MCF 10A (cell line): ENCODE measurements around the gene TNNT2. TPM values are rescaled to one million over a fixed set of nuclear protein-coding genes. Genes with fewer than 3 reads are reported as not detected.

Experiments used
- BruUV-seq: library from RNA; stranded (reverse); fragments of 400-500 nt; replicated peaks from 2 replicates; lab custom pipeline; 2021; lab: Mats Ljungman, UMichigan
- CTCF ChIA-PET: fragments of 300-600 bp; sonication (Branson Sonifier 250); formaldehyde crosslinking; extraction: SDS; loops from one replicate; lab custom pipeline; 2021; ENCODE audit warnings: antibody characterized with exemption, inconsistent platforms; lab: Yijun Ruan, JAX
- POLR2A ChIA-PET: fragments of 300-600, 350-650 bp; sonication (Branson Sonifier 250); formaldehyde crosslinking; extraction: SDS; loops from one replicate; lab custom pipeline; 2020; ENCODE audit warnings: antibody characterized with exemption, inconsistent platforms; lab: Yijun Ruan, JAX
- DNase-seq: peaks from one replicate; pipeline ENCODE4 v3.0.0-alpha.2; 2018; ENCODE audit not compliant: unreplicated experiment
- H3K27ac Mint-ChIP-seq: one replicate; pipeline ENCODE4 v1.8.0; 2022; ENCODE audit warnings: mild to moderate bottlenecking, low read depth, mixed read lengths; ENCODE audit not compliant: unreplicated experiment
- H3K27me3 Mint-ChIP-seq: one replicate; pipeline ENCODE4 v1.8.0; 2022; ENCODE audit warnings: mixed read lengths; ENCODE audit not compliant: insufficient read depth, unreplicated experiment
- H3K36me3 Mint-ChIP-seq: one replicate; pipeline ENCODE4 v1.8.0; 2022; ENCODE audit warnings: mild to moderate bottlenecking, moderate library complexity, mixed read lengths; ENCODE audit not compliant: insufficient read depth, unreplicated experiment
- H3K4me1 Mint-ChIP-seq: one replicate; pipeline ENCODE4 v1.8.0; 2022; ENCODE audit warnings: mixed read lengths; ENCODE audit not compliant: insufficient read depth, unreplicated experiment
- H3K4me3 Mint-ChIP-seq: one replicate; pipeline ENCODE4 v1.8.0; 2022; ENCODE audit warnings: mild to moderate bottlenecking, moderate library complexity, mixed read lengths; ENCODE audit not compliant: unreplicated experiment
- H3K9me3 Mint-ChIP-seq: one replicate; pipeline ENCODE4 v1.8.0; 2022; ENCODE audit warnings: mixed read lengths; ENCODE audit not compliant: unreplicated experiment
- CTCF ChIP-seq: fragments of 200-600 bp; IDR thresholded peaks from one replicate; pipeline ENCODE4 v1.8.0; 2022; ENCODE audit warnings: antibody characterized with exemption, mild to moderate bottlenecking; ENCODE audit not compliant: unreplicated experiment
- intact Hi-C: fragments of 100-400 bp; cut with micrococcal nuclease; formaldehyde crosslinking; loops from 2 replicates; pipeline ENCODE4 v1.14.1; 2022
- total RNA-seq: library from RNA; stranded (reverse); gene quantifications from 2 replicates; pipeline ENCODE4 v1.2.3, GENCODE V29; 2022

The TNNT2 gene
- total RNA-seq, 1 experiment from 2014 or later = 0.37 TPM

GRCh38 chr1:201312298-201312697 is 65.2 kb downstream of the TNNT2 start:
- Mint-ChIP-seq H3K27ac (peak overlapping the region; percentile 97), H3K27me3 (no peaks in the 10 kb centered on the region), H3K4me1 (peaks cover 56% of the 10 kb centered on the region), H3K36me3 (peaks cover 9% of the 10 kb centered on the region), H3K9me3 (no peaks in the 10 kb centered on the region), H3K4me3 (no peak overlapping the region)
- intact Hi-C loops = no loop called here
- POLR2A ChIA-PET = interaction anchor here (1.5 to 42.9 kb wide), 12 partner anchors 10 to 150 kb away, joined by 4 to 3819 read pairs (median 13); partner anchors contain the start of gene PKP1
- no TSS peak for BruUV-seq
- TF ChIP-seq CTCF = peak; percentile 13
- peak; percentile 57 for DNase-seq
- CTCF ChIA-PET = interaction anchor here (0.6 to 26.0 kb wide), 19 partner anchors 12 to 242 kb away, joined by 3 to 474 read pairs (median 5); partner anchors contain the start of gene PKP1

DNA sequence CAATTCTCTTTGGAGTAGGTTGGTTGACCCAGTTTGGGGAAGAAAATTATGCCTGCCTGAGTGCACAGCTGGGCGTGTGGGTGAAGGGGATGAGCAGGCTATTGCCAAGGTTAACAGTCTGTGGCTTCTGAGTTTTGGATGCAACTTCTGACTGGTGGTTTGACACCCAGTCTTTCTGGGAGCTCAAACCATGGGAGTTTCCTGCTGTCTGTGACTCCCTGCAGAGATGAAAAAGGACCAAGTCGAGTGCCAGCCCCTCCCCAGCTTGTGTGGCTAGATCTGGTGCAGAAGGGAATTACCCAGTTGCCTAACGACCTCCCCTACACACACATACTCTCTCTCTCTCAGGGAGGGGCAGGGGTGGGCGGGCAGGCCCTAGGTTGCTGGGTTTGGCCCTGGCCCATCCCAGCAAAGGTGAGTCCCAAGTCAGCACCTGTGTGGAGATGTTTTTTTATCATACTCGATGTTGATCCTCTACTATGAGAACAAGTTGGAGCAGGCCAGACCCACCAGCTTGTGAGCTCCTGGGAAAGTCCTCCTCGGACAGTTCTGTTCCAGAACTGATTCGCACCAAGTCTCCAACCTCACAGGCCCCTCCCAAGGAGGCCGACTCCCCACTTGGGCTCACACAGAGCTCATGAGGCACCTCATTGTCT is 66.0 kb downstream of the TNNT2 start:
- Mint-ChIP-seq H3K27ac (peak overlapping the region; percentile 97), H3K27me3 (no peaks in the 10 kb centered on the region), H3K9me3 (no peaks in the 10 kb centered on the region), H3K4me3 (no peak overlapping the region), H3K36me3 (peaks cover 9% of the 10 kb centered on the region), H3K4me1 (peaks cover 63% of the 10 kb centered on the region)
- ChIA-PET POLR2A (interaction anchor here (0.6 to 42.9 kb wide), 24 partner anchors 8 to 572 kb away, joined by 3 to 3819 read pairs (median 6); partner anchors contain the start of genes CAMSAP2, PHLDA3 and PKP1), CTCF (interaction anchor here (0.6 to 26.0 kb wide), 17 partner anchors 12 to 283 kb away, joined by 3 to 474 read pairs (median 6); partner anchors contain the start of gene PKP1)
- intact Hi-C loops = loop anchor here (1.0 kb wide), 1 partner anchor 36 kb away; no protein-coding TSS in a partner anchor
- DNase-seq = peak; percentile 96
- no TSS peak for BruUV-seq
- no peak for TF ChIP-seq CTCF

DNA sequence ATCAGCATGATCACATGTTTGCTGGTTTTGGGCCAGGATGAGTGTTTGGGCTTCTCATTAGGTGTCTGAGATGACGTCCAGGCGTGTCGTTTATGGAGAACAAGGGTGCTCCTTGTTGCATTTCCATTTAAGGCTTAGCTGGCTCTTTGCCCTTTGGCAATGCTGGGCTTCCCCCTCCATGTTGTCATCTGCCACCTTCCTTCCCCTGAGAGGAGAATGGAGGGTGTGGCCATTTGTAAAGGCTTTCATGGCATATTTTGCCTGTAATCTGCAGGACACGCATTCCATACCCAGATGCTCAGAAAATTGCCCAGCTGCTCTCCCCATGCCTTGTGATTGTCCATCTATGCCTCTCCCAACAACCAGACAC is 66.5 kb downstream of the TNNT2 start:
- CTCF ChIA-PET = interaction anchor here (0.6 to 26.0 kb wide), 13 partner anchors 8 to 98 kb away, joined by 3 to 474 read pairs (median 8); no protein-coding TSS in a partner anchor
- H3K36me3 Mint-ChIP-seq = peaks cover 9% of the 10 kb centered on the region
- peak; percentile 99 for DNase-seq
- H3K4me3 Mint-ChIP-seq = no peak overlapping the region
- H3K4me1 Mint-ChIP-seq = peaks cover 68% of the 10 kb centered on the region
- no peaks in the 10 kb centered on the region for H3K9me3 Mint-ChIP-seq
- no peak for TF ChIP-seq CTCF
- BruUV-seq = no TSS peak
- POLR2A ChIA-PET = interaction anchor here (0.7 to 42.9 kb wide), 25 partner anchors 8 to 572 kb away, joined by 3 to 3819 read pairs (median 6); partner anchors contain the start of genes CAMSAP2 and PKP1
- H3K27ac Mint-ChIP-seq = peak overlapping the region; percentile 97
- intact Hi-C loops = loop anchor here (1.0 kb wide), 1 partner anchor 36 kb away; no protein-coding TSS in a partner anchor
- H3K27me3 Mint-ChIP-seq = no peaks in the 10 kb centered on the region

DNA sequence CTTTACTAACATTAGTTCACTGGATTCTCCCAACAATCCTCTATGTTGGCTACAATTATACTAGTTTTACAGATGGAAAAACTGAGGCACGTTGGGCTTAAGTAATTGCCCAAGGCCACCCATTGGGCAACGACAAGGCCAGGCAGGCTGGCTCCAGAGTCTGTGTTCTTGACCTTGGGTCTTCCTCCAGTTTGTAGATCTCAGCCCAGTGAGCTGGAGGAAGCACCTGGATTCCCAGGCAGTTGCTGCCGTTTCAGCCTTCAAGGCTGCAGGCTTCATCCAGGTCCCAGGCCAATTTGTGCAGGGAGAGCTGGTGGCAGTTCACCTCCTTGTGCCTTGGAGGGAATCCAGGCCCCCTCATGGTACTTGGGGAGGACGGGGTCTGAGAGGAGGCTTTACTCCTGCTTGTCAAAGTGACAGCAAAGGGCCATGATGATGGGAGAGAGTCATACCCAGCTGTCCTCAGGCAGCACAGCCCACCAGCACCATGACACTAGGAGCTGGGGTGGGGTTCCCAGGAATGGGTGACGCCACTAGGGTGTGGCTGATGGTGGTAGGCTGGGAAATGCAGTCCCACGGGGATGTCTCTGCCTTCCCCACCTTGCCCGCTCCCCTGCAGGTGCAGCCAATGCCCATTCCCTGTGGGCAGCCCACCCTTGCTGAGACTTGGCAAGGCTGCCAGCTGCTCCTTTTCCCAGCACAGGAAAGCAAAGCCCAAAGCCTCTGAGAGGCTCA is 67.1 kb downstream of the TNNT2 start:
- peaks cover 9% of the 10 kb centered on the region for H3K36me3 Mint-ChIP-seq
- ChIA-PET POLR2A (interaction anchor here (0.8 to 42.9 kb wide), 21 partner anchors 9 to 571 kb away, joined by 3 to 3819 read pairs (median 6); partner anchors contain the start of genes CAMSAP2 and PKP1), CTCF (interaction anchor here (0.6 to 26.0 kb wide), 13 partner anchors 8 to 98 kb away, joined by 3 to 474 read pairs (median 10); no protein-coding TSS in a partner anchor)
- no peaks in the 10 kb centered on the region for H3K27me3 Mint-ChIP-seq
- BruUV-seq = no TSS peak
- H3K4me1 Mint-ChIP-seq = peaks cover 71% of the 10 kb centered on the region
- H3K4me3 Mint-ChIP-seq = peak overlapping the region; percentile 1
- no peak for DNase-seq
- intact Hi-C loops = no loop called here
- H3K9me3 Mint-ChIP-seq = no peaks in the 10 kb centered on the region
- TF ChIP-seq CTCF = no peak
- H3K27ac Mint-ChIP-seq = peak overlapping the region; percentile 97
